HepG2 (cell line): ENCODE measurements around the gene PLVAP. TPM values are rescaled to one million over a fixed set of nuclear protein-coding genes. Genes with fewer than 3 reads are reported as not detected.

Experiments
- CBFB ChIP-seq: sonication (generic); formaldehyde crosslinking; IDR thresholded peaks from 2 replicates; pipeline ENCODE4 v1.4.0; 2020; ENCODE audit warnings: missing genetic modification reagents
- EEA1 ChIP-seq: sonication (generic); formaldehyde crosslinking; IDR thresholded peaks from 2 replicates; pipeline ENCODE4 v1.5.1; 2020; ENCODE audit warnings: mild to moderate bottlenecking, missing genetic modification reagents, borderline replicate concordance
- FOXJ3 ChIP-seq: sonication (generic); formaldehyde crosslinking; IDR thresholded peaks from 2 replicates; pipeline ENCODE4 v1.4.0; 2020; ENCODE audit warnings: missing genetic modification reagents, mild to moderate bottlenecking, borderline replicate concordance
- HOXA5 ChIP-seq: sonication (generic); formaldehyde crosslinking; IDR thresholded peaks from 2 replicates; pipeline ENCODE4 v1.4.0; 2020; ENCODE audit warnings: missing genetic modification reagents
- KLF11 ChIP-seq: IDR thresholded peaks from 2 replicates; pipeline ENCODE4 v1.6.1; 2016; ENCODE audit warnings: missing compliant biosample characterization
- MAFK ChIP-seq, 2 experiments: IDR thresholded peaks in 1 of 2; conservative IDR thresholded peaks in 1 of 2; 2 replicates each; pipeline ENCODE4 v1.6.1; 2011; ENCODE audit warnings: improper control_type of control experiment in 2 of 2, low read length in 2 of 2
- MATR3 ChIP-seq: sonication (generic); formaldehyde crosslinking; IDR thresholded peaks from 2 replicates; pipeline ENCODE4 v1.4.0; 2020; ENCODE audit warnings: missing genetic modification reagents
- NFIB ChIP-seq: sonication (generic); formaldehyde crosslinking; IDR thresholded peaks from 2 replicates; pipeline ENCODE4 v1.9.0; 2021; ENCODE audit warnings: missing genetic modification reagents, mild to moderate bottlenecking, borderline replicate concordance
- NR2C2 ChIP-seq: sonication (generic); formaldehyde crosslinking; IDR thresholded peaks from 2 replicates; pipeline ENCODE4 v1.4.0; 2020; ENCODE audit warnings: missing genetic modification reagents, mild to moderate bottlenecking, moderate library complexity, borderline replicate concordance
- ONECUT2 ChIP-seq: sonication (generic); formaldehyde crosslinking; IDR thresholded peaks from 2 replicates; pipeline ENCODE4 v1.4.0; 2020; ENCODE audit warnings: missing genetic modification reagents
- PPARG ChIP-seq: conservative IDR thresholded peaks from 2 replicates; pipeline ENCODE4 v1.6.1; 2016; ENCODE audit warnings: missing biosample characterization, missing genetic modification reagents
- PRDM4 ChIP-seq: sonication (generic); formaldehyde crosslinking; IDR thresholded peaks from 2 replicates; pipeline ENCODE4 v1.9.0; 2021; ENCODE audit warnings: missing genetic modification reagents, borderline replicate concordance
- RBFOX2 ChIP-seq: fragments of 200-400 bp; formaldehyde crosslinking; IDR thresholded peaks from 2 replicates; pipeline ENCODE4 v1.6.1; 2017; ENCODE audit warnings: low read depth, mild to moderate bottlenecking, low read length
- SAP130 ChIP-seq: IDR thresholded peaks from 2 replicates; pipeline ENCODE4 v1.6.1; 2016; ENCODE audit warnings: low read depth
- ZNF20 ChIP-seq: sonication (generic); formaldehyde crosslinking; IDR thresholded peaks from 2 replicates; pipeline ENCODE4 v1.4.0; 2020; ENCODE audit warnings: mild to moderate bottlenecking, moderate library complexity, missing genetic modification reagents
- ZNF256 ChIP-seq: sonication (generic); formaldehyde crosslinking; conservative IDR thresholded peaks from 2 replicates; pipeline ENCODE4 v1.4.0; 2020; ENCODE audit warnings: missing genetic modification reagents
- ZNF33A ChIP-seq: sonication (generic); formaldehyde crosslinking; IDR thresholded peaks from 2 replicates; pipeline ENCODE4 v1.5.1; 2020; ENCODE audit warnings: missing genetic modification reagents, mild to moderate bottlenecking, moderate library complexity, borderline replicate concordance
- ZNF460 ChIP-seq: sonication (generic); formaldehyde crosslinking; IDR thresholded peaks from 2 replicates; pipeline ENCODE4 v1.5.1; 2020; ENCODE audit warnings: missing genetic modification reagents, mild to moderate bottlenecking, borderline replicate concordance
- ZNF558 ChIP-seq: sonication (generic); formaldehyde crosslinking; IDR thresholded peaks from 2 replicates; pipeline ENCODE4 v1.9.0; 2022; ENCODE audit warnings: mild to moderate bottlenecking, missing genetic modification reagents, borderline replicate concordance
- ZNF784 ChIP-seq: sonication (generic); formaldehyde crosslinking; IDR thresholded peaks from 2 replicates; pipeline ENCODE4 v1.5.1; 2020; ENCODE audit warnings: missing genetic modification reagents, mild to moderate bottlenecking, borderline replicate concordance
- polyA plus RNA-seq, 8 experiments: library from polyadenylated mRNA; depleted of rRNA in 3 of 8; stranded (reverse) in 7 of 8; unstranded in 1 of 8; fragments of >200 nt; fragmentation: Illumina TruSeq in 4 of 8; extraction: Trizol in 4 of 8; gene quantifications; 2 replicates each; pipeline versions ENCODE4 v1.2.1 to v1.2.3, GENCODE V29; 2011 to 2016; ENCODE audit warnings: low read depth in 4 of 8, missing spikeins in 1 of 8, mixed read lengths in 1 of 8; ENCODE audit not compliant: insufficient read depth in 1 of 8
- total RNA-seq, 5 experiments: library from RNA; depleted of rRNA; stranded (reverse); fragments of >200 nt; fragmentation: Illumina TruSeq; extraction: Trizol; gene quantifications; 2 replicates each; pipeline ENCODE4 v1.2.3, GENCODE V29; 2016; ENCODE audit warnings: low read depth in 1 of 5
- TF ChIP-seq, protein P1 (sequence below): sonication (generic); formaldehyde crosslinking; IDR thresholded peaks from 2 replicates; pipeline ENCODE4 v1.5.0; 2020; ENCODE audit warnings: mild to moderate bottlenecking, missing genetic modification reagents, borderline replicate concordance
- TF ChIP-seq, protein P2 (sequence below): sonication (generic); formaldehyde crosslinking; IDR thresholded peaks from 2 replicates; pipeline ENCODE4 v1.9.0; 2021; ENCODE audit warnings: missing genetic modification reagents, borderline replicate concordance
- TF ChIP-seq, protein P3 (sequence below): sonication (generic); formaldehyde crosslinking; IDR thresholded peaks from 2 replicates; pipeline ENCODE4 v1.5.0; 2020; ENCODE audit warnings: missing genetic modification reagents

PLVAP gene
- total and polyA plus RNA-seq, 2 of the 13 experiments (the other 11 are each of a cell fraction or from before 2014, with no cell fraction given) = 0.26 TPM; not detected in 1

DNA sequence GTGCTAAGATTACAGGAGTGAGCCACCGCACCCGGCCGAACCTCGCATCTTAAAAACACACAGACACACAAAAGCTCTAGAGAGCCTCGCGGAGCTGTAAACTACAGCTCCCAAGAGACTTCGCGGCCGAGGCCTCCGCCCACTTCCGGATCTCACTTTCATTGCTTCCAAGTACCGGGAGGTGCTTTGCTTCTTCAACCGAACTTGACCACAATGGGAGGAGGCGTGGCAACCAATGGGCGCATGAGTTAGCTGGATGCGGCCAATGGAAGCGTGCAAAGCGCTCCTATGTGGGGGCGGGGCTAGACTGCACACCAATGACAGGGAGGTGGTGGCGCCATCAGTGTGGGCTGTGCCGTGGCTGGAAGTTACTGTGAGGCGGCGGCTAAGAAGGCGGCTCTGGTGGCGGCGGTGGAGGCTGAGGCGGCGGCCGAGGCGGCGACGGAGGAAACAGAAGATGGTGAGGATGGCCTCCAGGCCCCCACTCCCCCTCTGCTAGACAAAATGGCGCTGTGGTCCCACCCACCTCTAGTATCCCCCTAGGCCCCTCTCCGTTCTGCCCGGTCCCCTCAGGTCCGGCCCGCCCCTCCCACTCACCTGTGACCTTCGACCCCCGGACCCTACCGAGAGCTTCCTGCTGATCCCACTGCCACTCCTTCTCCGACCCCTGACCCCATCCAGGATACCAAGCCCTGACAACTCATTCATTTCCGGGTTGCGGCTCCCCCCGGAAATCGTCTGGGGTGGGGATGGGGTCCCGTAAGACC, 67.8 kb downstream of the PLVAP start, which contains the start of gene DDA1 (continued):
- TF ChIP-seq MAFK (conservative IDR thresholded peaks at IDR 0.05 in 1 of 2, IDR thresholded peaks at IDR 0.05 in 1 of 2; ENCODE audit: low read length in 2 of 2) = no peak
- no peak for TF ChIP-seq PRDM4 (CRISPR knock-in tag)
- TF ChIP-seq ZNF33A (CRISPR knock-in tag) = no peak
- TF ChIP-seq NFIB (CRISPR knock-in tag) = 0 out of 2 replicates have a peak, but pooled peaks have one; percentile 25
- TF ChIP-seq ZNF784 (CRISPR knock-in tag) = no peak
- TF ChIP-seq CBFB (CRISPR knock-in tag) = peak; percentile 33; the same call in 1 of the 2 replicates
- peak; percentile 59; the same call in 1 of the 2 replicates for TF ChIP-seq KLF11
- TF ChIP-seq, protein P1, sequence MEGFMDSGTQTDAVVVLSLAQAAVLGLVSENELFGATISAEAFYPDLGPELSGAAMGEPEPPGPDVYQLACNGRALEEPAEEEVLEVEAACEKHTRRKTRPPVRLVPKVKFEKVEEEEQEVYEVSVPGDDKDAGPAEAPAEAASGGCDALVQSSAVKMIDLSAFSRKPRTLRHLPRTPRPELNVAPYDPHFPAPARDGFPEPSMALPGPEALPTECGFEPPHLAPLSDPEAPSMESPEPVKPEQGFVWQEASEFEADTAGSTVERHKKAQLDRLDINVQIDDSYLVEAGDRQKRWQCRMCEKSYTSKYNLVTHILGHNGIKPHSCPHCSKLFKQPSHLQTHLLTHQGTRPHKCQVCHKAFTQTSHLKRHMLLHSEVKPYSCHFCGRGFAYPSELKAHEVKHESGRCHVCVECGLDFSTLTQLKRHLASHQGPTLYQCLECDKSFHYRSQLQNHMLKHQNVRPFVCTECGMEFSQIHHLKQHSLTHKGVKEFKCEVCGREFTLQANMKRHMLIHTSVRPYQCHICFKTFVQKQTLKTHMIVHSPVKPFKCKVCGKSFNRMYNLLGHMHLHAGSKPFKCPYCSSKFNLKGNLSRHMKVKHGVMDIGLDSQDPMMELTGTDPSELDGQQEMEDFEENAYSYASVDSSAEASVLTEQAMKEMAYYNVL (CRISPR knock-in tag) = no peak
- no peak for TF ChIP-seq EEA1 (CRISPR knock-in tag)
- peak; percentile 99 for TF ChIP-seq NR2C2 (CRISPR knock-in tag)
- TF ChIP-seq ONECUT2 (CRISPR knock-in tag) = no peak
- TF ChIP-seq, protein P2, sequence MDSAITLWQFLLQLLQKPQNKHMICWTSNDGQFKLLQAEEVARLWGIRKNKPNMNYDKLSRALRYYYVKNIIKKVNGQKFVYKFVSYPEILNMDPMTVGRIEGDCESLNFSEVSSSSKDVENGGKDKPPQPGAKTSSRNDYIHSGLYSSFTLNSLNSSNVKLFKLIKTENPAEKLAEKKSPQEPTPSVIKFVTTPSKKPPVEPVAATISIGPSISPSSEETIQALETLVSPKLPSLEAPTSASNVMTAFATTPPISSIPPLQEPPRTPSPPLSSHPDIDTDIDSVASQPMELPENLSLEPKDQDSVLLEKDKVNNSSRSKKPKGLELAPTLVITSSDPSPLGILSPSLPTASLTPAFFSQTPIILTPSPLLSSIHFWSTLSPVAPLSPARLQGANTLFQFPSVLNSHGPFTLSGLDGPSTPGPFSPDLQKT = no peak
- TF ChIP-seq, protein P3, sequence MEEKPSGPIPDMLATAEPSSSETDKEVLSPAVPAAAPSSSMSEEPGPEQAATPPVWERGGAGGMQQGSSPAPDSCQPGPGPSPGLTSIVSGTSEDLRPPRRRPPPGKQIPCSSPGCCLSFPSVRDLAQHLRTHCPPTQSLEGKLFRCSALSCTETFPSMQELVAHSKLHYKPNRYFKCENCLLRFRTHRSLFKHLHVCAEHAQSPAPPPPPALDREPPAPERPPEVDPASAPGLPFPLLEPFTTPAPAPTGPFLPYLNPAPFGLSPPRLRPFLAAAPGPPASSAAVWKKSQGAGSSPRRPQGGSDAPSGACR (CRISPR knock-in tag) = no peak
- TF ChIP-seq PPARG = no peak
- peak; percentile 80 for TF ChIP-seq SAP130 (CRISPR knock-in tag)
- TF ChIP-seq FOXJ3 (CRISPR knock-in tag) = no peak
- peak; percentile 89 for TF ChIP-seq RBFOX2
- TF ChIP-seq HOXA5 (CRISPR knock-in tag) = peak; percentile 61; the same call in 1 of the 2 replicates
- no peak; the same call in 1 of the 2 replicates for TF ChIP-seq ZNF460 (CRISPR knock-in tag)
- TF ChIP-seq ZNF20 = no peak
- TF ChIP-seq ZNF558 (CRISPR knock-in tag) = no peak
- TF ChIP-seq ZNF256 (CRISPR knock-in tag) = no peak
- no peak for TF ChIP-seq MATR3 (CRISPR knock-in tag)
